Measurements from ENCODE around the gene ALK. TPM values are rescaled to one million over a fixed set of nuclear protein-coding genes. Genes with fewer than 3 reads are reported as not detected.

ALK gene
- total and polyA plus RNA-seq, 2 donors (not counting 1 experiment from before 2014, with no cell fraction given): not detected

DNA sequence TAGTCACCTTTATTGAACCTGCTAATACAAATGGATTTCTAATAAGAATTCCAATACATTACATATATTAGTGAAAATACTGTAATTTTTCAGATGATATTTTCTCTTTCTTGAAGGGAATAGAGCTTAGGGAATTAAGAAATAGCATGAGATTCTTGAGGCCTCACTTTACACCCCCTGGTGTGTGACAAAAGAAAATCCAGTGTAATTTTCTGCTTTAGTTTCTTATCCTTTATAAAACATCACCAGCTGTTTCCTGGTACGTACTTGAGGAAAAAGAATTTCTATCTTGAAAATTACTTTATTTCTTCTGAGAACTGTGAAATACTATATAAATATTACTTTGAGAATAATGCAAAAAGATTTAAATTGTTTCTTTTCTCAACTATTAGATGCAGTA, 734.6 kb downstream of the ALK start:
- no peak for ATAC-seq (ENCODE audit: low read depth)
- no CpG with 5 or more reads among the region's 1 CpG for WGBS (ENCODE audit: insufficient coverage)
- Histone ChIP-seq H3K9me3 (ENCODE audit: control extremely low read depth in 1 of 3, control insufficient read depth in 2 of 3, insufficient read depth in 1 of 3, low read length in 2 of 3) (peaks cover 0 to 6% (median 0%) of the 10 kb centered on the region in 3 donors), H3K9ac (ENCODE audit: low read length) (no peak overlapping the region), H3K27me3 (replicated peaks in 1 of 4; ENCODE audit: control extremely low read depth in 1 of 4, control insufficient read depth in 3 of 4, insufficient read depth in 4 of 4, low read length in 3 of 4) (no peaks in the 10 kb centered on the region), H3K36me3 (replicated peaks in 1 of 2; ENCODE audit: control extremely low read depth in 1 of 2, control insufficient read depth in 1 of 2, extremely low read depth in 1 of 2, insufficient read depth in 2 of 2, low read length in 1 of 2) (no peaks in the 10 kb centered on the region), H4K20me1 (ENCODE audit: control insufficient read depth, insufficient read depth, low read length, poor library complexity, severe bottlenecking) (no peaks in the 10 kb centered on the region), H3K4me2 (replicated peaks; ENCODE audit: low read depth, low read length, poor library complexity, severe bottlenecking) (no peak overlapping the region), H3K79me2 (ENCODE audit: control insufficient read depth, insufficient read depth, low read length) (no peaks in the 10 kb centered on the region), H3K27ac (ENCODE audit: low read length in 2 of 2) (no peak overlapping the region), H2AFZ (ENCODE audit: insufficient read depth, low read depth, low read length, poor library complexity, severe bottlenecking) (no peak overlapping the region), H3K4me3 (ENCODE audit: control extremely low read depth in 1 of 5, extremely low read depth in 1 of 5, insufficient read depth in 1 of 5, low read depth in 2 of 5, low read length in 4 of 5) (no peak overlapping the region), H3K4me1 (ENCODE audit: control insufficient read depth in 2 of 2, insufficient read depth in 2 of 2, low read length in 2 of 2) (no peaks in the 10 kb centered on the region)
- CTCF ChIA-PET: no interaction called here
- peaks cover 7% of the 10 kb centered on the region for H3K4me1 Mint-ChIP-seq
- H3K27me3 Mint-ChIP-seq: no peaks in the 10 kb centered on the region
- TF ChIP-seq, protein P1, sequence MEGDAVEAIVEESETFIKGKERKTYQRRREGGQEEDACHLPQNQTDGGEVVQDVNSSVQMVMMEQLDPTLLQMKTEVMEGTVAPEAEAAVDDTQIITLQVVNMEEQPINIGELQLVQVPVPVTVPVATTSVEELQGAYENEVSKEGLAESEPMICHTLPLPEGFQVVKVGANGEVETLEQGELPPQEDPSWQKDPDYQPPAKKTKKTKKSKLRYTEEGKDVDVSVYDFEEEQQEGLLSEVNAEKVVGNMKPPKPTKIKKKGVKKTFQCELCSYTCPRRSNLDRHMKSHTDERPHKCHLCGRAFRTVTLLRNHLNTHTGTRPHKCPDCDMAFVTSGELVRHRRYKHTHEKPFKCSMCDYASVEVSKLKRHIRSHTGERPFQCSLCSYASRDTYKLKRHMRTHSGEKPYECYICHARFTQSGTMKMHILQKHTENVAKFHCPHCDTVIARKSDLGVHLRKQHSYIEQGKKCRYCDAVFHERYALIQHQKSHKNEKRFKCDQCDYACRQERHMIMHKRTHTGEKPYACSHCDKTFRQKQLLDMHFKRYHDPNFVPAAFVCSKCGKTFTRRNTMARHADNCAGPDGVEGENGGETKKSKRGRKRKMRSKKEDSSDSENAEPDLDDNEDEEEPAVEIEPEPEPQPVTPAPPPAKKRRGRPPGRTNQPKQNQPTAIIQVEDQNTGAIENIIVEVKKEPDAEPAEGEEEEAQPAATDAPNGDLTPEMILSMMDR (IDR thresholded peaks at IDR 0.05): no peak
- no peak for TF ChIP-seq EZH2 (IDR thresholded peaks at IDR 0.05; ENCODE audit: borderline replicate concordance, insufficient read depth, low read depth, low read length, poor library complexity, severe bottlenecking)
- intact Hi-C loops (cut with micrococcal nuclease): no loop called here
- peaks cover 2% of the 10 kb centered on the region for H3K9me3 Mint-ChIP-seq (ENCODE audit: insufficient read depth)
- H3K27ac Mint-ChIP-seq: no peak overlapping the region
- H3K4me3 Mint-ChIP-seq: no peak overlapping the region
- POLR2A ChIA-PET: no interaction called here
- no peak for DNase-seq

DNA sequence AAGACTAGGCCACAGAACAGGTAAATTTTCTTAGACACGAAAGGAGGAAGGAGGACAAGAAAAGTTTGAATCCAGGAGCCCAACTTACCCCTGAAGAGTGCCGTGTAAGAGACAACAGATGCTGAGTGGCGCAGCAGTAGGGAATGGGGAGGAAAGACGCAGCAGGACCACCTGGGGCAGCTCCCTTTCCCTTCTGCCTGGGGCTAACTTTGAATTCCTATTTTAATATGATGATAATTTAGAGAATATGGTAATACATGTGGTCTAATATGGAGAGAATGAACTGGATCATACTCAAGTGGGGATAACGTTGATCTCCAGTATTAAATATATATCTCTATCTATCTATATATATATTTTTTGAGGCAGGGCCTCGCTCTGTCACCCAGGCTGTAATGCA, 736.9 kb downstream of the ALK start:
- H3K4me3 Mint-ChIP-seq: no peak overlapping the region
- Histone ChIP-seq H3K79me2 (ENCODE audit: control insufficient read depth, insufficient read depth, low read length) (no peaks in the 10 kb centered on the region), H3K4me1 (ENCODE audit: control insufficient read depth in 2 of 2, insufficient read depth in 2 of 2, low read length in 2 of 2) (no peaks in the 10 kb centered on the region), H3K36me3 (replicated peaks in 1 of 2; ENCODE audit: control extremely low read depth in 1 of 2, control insufficient read depth in 1 of 2, extremely low read depth in 1 of 2, insufficient read depth in 2 of 2, low read length in 1 of 2) (no peaks in the 10 kb centered on the region), H3K4me3 (ENCODE audit: control extremely low read depth in 1 of 5, extremely low read depth in 1 of 5, insufficient read depth in 1 of 5, low read depth in 2 of 5, low read length in 4 of 5) (no peak overlapping the region), H3K27me3 (replicated peaks in 1 of 4; ENCODE audit: control extremely low read depth in 1 of 4, control insufficient read depth in 3 of 4, insufficient read depth in 4 of 4, low read length in 3 of 4) (no peaks in the 10 kb centered on the region), H3K9me3 (ENCODE audit: control extremely low read depth in 1 of 3, control insufficient read depth in 2 of 3, insufficient read depth in 1 of 3, low read length in 2 of 3) (peaks cover 0 to 6% (median 0%) of the 10 kb centered on the region in 3 donors), H3K27ac (ENCODE audit: low read length in 2 of 2) (no peak overlapping the region), H3K9ac (ENCODE audit: low read length) (no peak overlapping the region), H3K4me2 (replicated peaks; ENCODE audit: low read depth, low read length, poor library complexity, severe bottlenecking) (no peak overlapping the region), H4K20me1 (ENCODE audit: control insufficient read depth, insufficient read depth, low read length, poor library complexity, severe bottlenecking) (no peaks in the 10 kb centered on the region), H2AFZ (ENCODE audit: insufficient read depth, low read depth, low read length, poor library complexity, severe bottlenecking) (no peak overlapping the region)
- POLR2A ChIA-PET: no interaction called here
- WGBS (ENCODE audit: insufficient coverage): 100% methylated on average over 2 of the region's 6 CpGs
- H3K4me1 Mint-ChIP-seq: peaks cover 7% of the 10 kb centered on the region
- no peak for ATAC-seq (ENCODE audit: low read depth)
- intact Hi-C loops (cut with micrococcal nuclease): no loop called here
- no peak for TF ChIP-seq EZH2 (IDR thresholded peaks at IDR 0.05; ENCODE audit: borderline replicate concordance, insufficient read depth, low read depth, low read length, poor library complexity, severe bottlenecking)
- TF ChIP-seq, protein P1 (IDR thresholded peaks at IDR 0.05): no peak
- H3K27me3 Mint-ChIP-seq: no peaks in the 10 kb centered on the region
- CTCF ChIA-PET: interaction anchor here (2.9 kb wide), 1 partner anchor 12 kb away, joined by 8 read pairs; no protein-coding TSS in a partner anchor
- H3K27ac Mint-ChIP-seq: no peak overlapping the region
- DNase-seq: no peak
- H3K9me3 Mint-ChIP-seq (ENCODE audit: insufficient read depth): peaks cover 2% of the 10 kb centered on the region
